GM12892 (cell line): ENCODE results near the gene API5.

Source experiments
- POLR2A ChIP-seq: IDR thresholded peaks from 2 replicates; pipeline ENCODE4 v1.6.1; 2011; ENCODE audit warnings: low read depth, low read length, control low read depth
- POLR2AphosphoS5 ChIP-seq: IDR thresholded peaks from 2 replicates; pipeline ENCODE4 v1.6.1; 2011; ENCODE audit warnings: low read depth, low read length, control low read depth
- TAF1 ChIP-seq: IDR thresholded peaks from 2 replicates; pipeline ENCODE4 v1.6.1; 2011; ENCODE audit warnings: low read depth, mild to moderate bottlenecking, control low read depth, low read length, borderline replicate concordance

DNA sequence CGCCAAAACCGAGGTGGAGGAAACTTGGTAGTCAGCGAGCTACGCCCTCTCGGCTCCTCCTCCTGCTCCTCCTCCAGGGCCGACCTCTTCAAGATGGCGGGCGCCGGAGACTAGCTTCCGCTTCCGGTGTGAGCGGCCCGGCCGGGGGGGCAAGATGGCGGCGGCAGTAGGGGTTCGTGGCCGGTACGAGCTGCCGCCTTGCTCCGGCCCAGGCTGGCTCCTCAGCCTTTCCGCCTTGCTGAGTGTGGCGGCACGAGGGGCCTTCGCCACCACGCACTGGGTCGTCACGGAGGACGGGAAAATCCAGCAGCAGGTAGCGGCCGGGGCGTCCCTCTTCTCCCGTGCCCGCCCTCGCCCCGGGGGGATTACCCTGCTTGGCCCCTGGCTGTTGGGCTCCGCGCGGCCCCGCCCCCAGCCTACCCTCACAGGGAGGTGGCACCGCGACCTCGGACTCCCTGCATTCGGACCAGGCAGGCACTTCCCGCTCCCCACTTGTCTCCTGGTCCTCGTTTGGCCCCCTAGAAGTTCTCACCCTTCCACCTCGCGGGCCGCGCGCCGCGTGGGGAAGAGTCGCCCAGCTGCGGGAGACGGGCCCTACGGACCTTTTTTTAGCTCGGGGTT, 47.1 kb downstream of the API5 start, which contains the start of gene TTC17:
- TF ChIP-seq POLR2AphosphoS5 = peak; percentile 93
- peak; percentile 99 for TF ChIP-seq POLR2A
- peak; percentile 96 for TF ChIP-seq TAF1
